ENCODE measurements around the gene HIVEP1.
"Not testable (repeated sequence)": the region's sequence is repeated elsewhere in the genome, so short reads cannot be mapped to it uniquely, and the experiment has no call there.

HIVEP1 gene

GRCh38 chr6:12150812-12151432, 138.8 kb downstream of the HIVEP1 start:
- peak; percentile 71 for TF ChIP-seq CTCF (IDR thresholded peaks at IDR 0.05; ENCODE audit: low read depth, low read length)
- peak; percentile 36 for DNase-seq

GRCh38 chr6:12151433-12151820, 139.3 kb downstream of the HIVEP1 start:
- DNase-seq: no peak
- no peaks in the 10 kb centered on the region for H3K36me3 ChIP-seq

More at GRCh38 chr6:12150812-12151432, 138.8 kb downstream of the HIVEP1 start:
- H3K4me1 ChIP-seq: no peaks in the 10 kb centered on the region
- no peaks in the 10 kb centered on the region for H3K9me3 ChIP-seq
- H3K4me3 ChIP-seq (ENCODE audit: low read depth, low read length): no peak overlapping the region
- no peaks in the 10 kb centered on the region for H3K36me3 ChIP-seq
- H3K27me3 ChIP-seq: no peaks in the 10 kb centered on the region

GRCh38 chr6:12152023-12152970, 140.2 kb downstream of the HIVEP1 start:
- no peak overlapping the region for H3K4me3 ChIP-seq (ENCODE audit: low read depth, low read length)
- no peaks in the 10 kb centered on the region for H3K36me3 ChIP-seq
- no peaks in the 10 kb centered on the region for H3K27me3 ChIP-seq
- DNase-seq: no peak
- no peaks in the 10 kb centered on the region for H3K4me1 ChIP-seq
- TF ChIP-seq CTCF (IDR thresholded peaks at IDR 0.05; ENCODE audit: low read depth, low read length): no peak
- H3K9me3 ChIP-seq: no peaks in the 10 kb centered on the region

More at GRCh38 chr6:12151433-12151820, 139.3 kb downstream of the HIVEP1 start:
- TF ChIP-seq CTCF (IDR thresholded peaks at IDR 0.05; ENCODE audit: low read depth, low read length): no peak
- Histone ChIP-seq H3K4me1 (no peaks in the 10 kb centered on the region), H3K4me3 (ENCODE audit: low read depth, low read length) (no peak overlapping the region), H3K27me3 (no peaks in the 10 kb centered on the region), H3K9me3 (no peaks in the 10 kb centered on the region)

GRCh38 chr6:12155769-12156168, 143.7 kb downstream of the HIVEP1 start:
- H3K4me1 ChIP-seq; H3K36me3 ChIP-seq; H3K27me3 ChIP-seq; H3K9me3 ChIP-seq; H3K4me3 ChIP-seq (ENCODE audit: low read depth, low read length); DNase-seq: not testable (repeated sequence)

- no peaks in the 10 kb centered on the region for H3K36me3 ChIP-seq
- peak; percentile 32 for TF ChIP-seq CTCF (IDR thresholded peaks at IDR 0.05; ENCODE audit: low read depth, low read length)
- no peak for DNase-seq
- H3K4me3 ChIP-seq (ENCODE audit: low read depth, low read length): no peak overlapping the region
- H3K4me1 ChIP-seq: no peaks in the 10 kb centered on the region
- H3K27me3 ChIP-seq: no peaks in the 10 kb centered on the region
- no peaks in the 10 kb centered on the region for H3K9me3 ChIP-seq
These were observed 146.7 kb downstream of the HIVEP1 start for GRCh38 chr6:12158686-12159415.

GRCh38 chr6:12160326-12160725, 148.2 kb downstream of the HIVEP1 start:
- Histone ChIP-seq H3K27me3 (no peaks in the 10 kb centered on the region), H3K4me3 (ENCODE audit: low read depth, low read length) (no peak overlapping the region), H3K4me1 (no peaks in the 10 kb centered on the region), H3K36me3 (no peaks in the 10 kb centered on the region; the same call in 1 of the 2 replicates), H3K9me3 (no peaks in the 10 kb centered on the region)
- no peak for TF ChIP-seq CTCF (IDR thresholded peaks at IDR 0.05; ENCODE audit: low read depth, low read length)
- DNase-seq: no peak

Data from BE2C (cell line).